ENCODE measurements around the gene CNTNAP5. TPM values are rescaled to one million over a fixed set of nuclear protein-coding genes. Genes with fewer than 3 reads are reported as not detected.
A peak's percentile ranks its signal among the peaks of the same experiment; 100 is the strongest.

CNTNAP5 gene
- total and polyA plus RNA-seq, 2 of the 13 experiments (the other 11 are each of a cell fraction or from before 2014, with no cell fraction given) = not detected

DNA sequence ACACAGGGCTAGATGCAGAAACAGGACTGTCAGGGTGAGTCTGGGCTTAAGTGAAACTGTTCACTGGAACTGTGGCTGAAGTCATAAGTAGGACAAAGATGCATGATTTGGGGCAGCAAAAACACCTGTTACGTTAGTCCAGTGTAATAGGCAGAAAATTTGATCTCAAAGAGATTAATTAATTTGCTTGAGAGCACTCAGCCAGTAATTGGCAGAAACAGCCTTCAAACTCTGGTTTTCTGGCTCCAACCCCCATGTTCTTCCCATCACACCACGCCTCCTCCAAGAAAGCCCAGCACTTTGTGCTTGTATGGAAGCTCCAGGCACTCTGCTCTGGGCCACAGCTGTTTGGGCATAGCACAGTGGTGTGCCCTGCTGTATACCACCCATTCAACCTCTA lies 54.0 kb downstream of the CNTNAP5 start (continued):
- TF ChIP-seq CHD2 (IDR thresholded peaks at IDR 0.05; ENCODE audit: low read depth, low read length) (no peak), EP300 (IDR thresholded peaks at IDR 0.05; ENCODE audit: low read depth in 2 of 2, low read length in 2 of 2) (no peak), EP300 (CRISPR knock-in tag; IDR thresholded peaks at IDR 0.05; ENCODE audit: borderline replicate concordance) (no peak), PCBP1 (IDR thresholded peaks at IDR 0.05; ENCODE audit: borderline replicate concordance, low read depth, low read length) (no peak), SSRP1 (CRISPR knock-in tag; IDR thresholded peaks at IDR 0.05) (no peak)

DNA sequence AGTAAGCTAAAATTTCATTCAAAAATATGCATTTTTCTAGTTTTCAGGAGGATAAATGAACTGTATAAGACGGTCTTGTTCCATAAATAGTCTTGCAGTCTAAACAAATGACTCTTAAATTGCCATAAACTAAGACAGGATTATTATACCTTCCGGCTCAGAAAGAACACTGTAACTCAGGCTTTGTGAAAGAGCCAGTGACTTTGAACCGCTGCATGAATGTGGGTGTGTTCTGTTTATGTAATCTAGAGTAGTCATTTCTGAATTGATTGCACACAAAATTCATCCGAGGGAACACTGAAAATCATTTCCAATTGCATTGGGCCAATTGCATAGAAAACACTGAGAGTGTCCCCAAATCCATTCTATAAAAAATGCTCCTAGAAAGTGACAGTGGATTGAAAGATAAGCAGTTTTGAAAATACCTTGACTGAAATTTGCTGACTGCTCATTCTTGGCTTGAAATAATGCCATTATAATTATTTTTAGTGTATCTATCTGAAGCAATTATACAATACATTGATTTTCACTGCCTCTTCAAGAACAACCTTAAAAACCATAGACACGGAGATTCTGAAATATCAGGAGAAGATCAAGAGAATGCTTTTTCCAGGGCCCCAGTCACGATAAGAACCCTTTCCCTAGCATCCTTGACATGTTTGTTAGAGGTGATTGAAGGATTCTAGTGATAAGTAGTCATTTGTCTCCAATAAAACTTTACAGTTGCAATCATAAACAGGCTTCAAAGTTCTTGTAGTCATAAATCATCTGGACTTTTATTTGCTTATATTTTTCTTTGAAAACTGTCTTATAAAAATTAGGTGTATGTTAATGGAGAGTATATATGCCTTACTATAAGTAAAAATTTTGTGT lies 55.4 kb downstream of the CNTNAP5 start:
- no peak overlapping the region for H2AFZ ChIP-seq (ENCODE audit: low read length)
- in situ Hi-C loops (cut with HindIII; ENCODE audit: extremely low pct_ligation_motif_present, low pct_unique_long_range_greater_than_20kb) (no loop called here), intact Hi-C loops (cut with micrococcal nuclease; ENCODE audit: unreplicated experiment) (no loop called here)
- H3K4me1 ChIP-seq (ENCODE audit: insufficient read depth, low read length) = no peaks in the 10 kb centered on the region
- H3K27ac ChIP-seq (ENCODE audit: extremely low read length, insufficient read depth, low read length) = no peak overlapping the region
- ATAC-seq = no peak
- no TSS peak for BruUV-seq (replicated peaks)
- H4K20me1 ChIP-seq (ENCODE audit: insufficient read depth, low read length) = no peaks in the 10 kb centered on the region
- CTCF ChIA-PET (ENCODE audit: low intra/inter-chr PET ratio, low total read pairs) = no interaction called here
- no peak for DNase-seq (ENCODE audit: low spot score)
- H3K9me3 ChIP-seq (ENCODE audit: low read length) = no peaks in the 10 kb centered on the region
- no peak for FAIRE-seq
- 17% methylated on average over 6 of the region's 6 CpGs for WGBS (ENCODE audit: low lambda C conversion rate)
- no peaks in the 10 kb centered on the region for H3K27me3 ChIP-seq (ENCODE audit: control insufficient read depth in 1 of 2, insufficient read depth in 2 of 2, low read length in 2 of 2)
- TF ChIP-seq MAFF (IDR thresholded peaks at IDR 0.05; ENCODE audit: low read depth, low read length) (peak; percentile 92), ATF7-NPFF (CRISPR knock-in tag; IDR thresholded peaks at IDR 0.05; ENCODE audit: low read depth) (no peak), MAFK (conservative IDR thresholded peaks at IDR 0.05 in 1 of 2, IDR thresholded peaks at IDR 0.05 in 1 of 2; ENCODE audit: low read length in 2 of 2) (peak; percentile 86 to 94)
- no peaks in the 10 kb centered on the region for H3K79me2 ChIP-seq (ENCODE audit: insufficient read depth, low read length)
- no peak overlapping the region for H3K4me3 ChIP-seq (replicated peaks in 1 of 3; ENCODE audit: insufficient read depth in 1 of 3, low read depth in 2 of 3, low read length in 3 of 3)
- H3K9ac ChIP-seq (ENCODE audit: insufficient read depth, low read depth, low read length) = no peak overlapping the region
- no peak overlapping the region for H3K4me2 ChIP-seq (ENCODE audit: low read depth, low read length)
- no peaks in the 10 kb centered on the region for H3K36me3 ChIP-seq (replicated peaks in 1 of 2; ENCODE audit: control insufficient read depth in 1 of 2, insufficient read depth in 2 of 2, low read length in 2 of 2)
- POLR2A ChIA-PET = no interaction called here
